HEK293 (cell line): Measurements from ENCODE around the gene CLIC3.

Experiments used
- CTCF ChIA-PET: fragments of 350-600 bp; formaldehyde crosslinking; extraction: SDS; loops from one replicate; lab custom pipeline; 2021; ENCODE audit warnings: antibody characterized with exemption; lab: Yijun Ruan, JAX
- POLR2A ChIA-PET: fragments of 300-600 bp; formaldehyde crosslinking; extraction: SDS; loops from one replicate; lab custom pipeline; 2020; ENCODE audit warnings: antibody characterized with exemption, inconsistent platforms; lab: Yijun Ruan, JAX
- H3K27ac ChIP-seq: fragments of 200-500 bp; sonication (Bioruptor generic); 2 replicates; pipeline ENCODE4 v1.5.1; 2014; ENCODE audit warnings: low read depth, low read length, control low read depth, inconsistent platforms; ENCODE audit errors: extremely low read depth
- H3K36me3 ChIP-seq, 2 experiments: fragments of 200-500 bp in 1 of 2; sonication (Bioruptor generic) in 1 of 2; 1 replicate in 1 of 2; 2 replicates in 1 of 2; pipeline ENCODE4 v1.5.1; 2014 to 2017; ENCODE audit warnings: inconsistent platforms in 2 of 2, low read length in 2 of 2; ENCODE audit not compliant: control insufficient read depth in 2 of 2, insufficient read depth in 1 of 2
- H3K4me1 ChIP-seq: fragments of 200-500 bp; sonication (Bioruptor generic); 2 replicates; pipeline ENCODE4 v1.5.1; 2014; ENCODE audit warnings: mild to moderate bottlenecking, low read length, inconsistent platforms; ENCODE audit not compliant: control insufficient read depth, insufficient read depth
- H3K4me3 ChIP-seq: 2 replicates; pipeline ENCODE4 v1.5.1; 2011; ENCODE audit warnings: low read depth, mild to moderate bottlenecking, control low read depth, low read length, moderate library complexity
- H3K9me3 ChIP-seq: fragments of 200-500 bp; sonication (Bioruptor generic); 2 replicates; pipeline ENCODE4 v1.5.1; 2014; ENCODE audit warnings: low read depth, low read length, inconsistent platforms; ENCODE audit not compliant: control insufficient read depth, insufficient read depth
- KLF16 ChIP-seq: fragments of 450-650 bp; formaldehyde crosslinking; IDR thresholded peaks from 2 replicates; pipeline ENCODE4 v1.5.1; 2017; ENCODE audit warnings: missing biosample characterization, missing genetic modification characterization
- KLF8 ChIP-seq: fragments of 450-650 bp; formaldehyde crosslinking; IDR thresholded peaks from 2 replicates; pipeline ENCODE4 v1.5.1; 2016; ENCODE audit warnings: missing biosample characterization, missing genetic modification characterization
- KLF9 ChIP-seq: fragments of 450-650 bp; formaldehyde crosslinking; IDR thresholded peaks from 2 replicates; pipeline ENCODE4 v1.5.1; 2016; ENCODE audit warnings: missing biosample characterization, missing genetic modification characterization, low read depth
- MEIS1 ChIP-seq: sonication (generic); formaldehyde crosslinking; IDR thresholded peaks from 2 replicates; pipeline ENCODE4 v1.8.1; 2022; ENCODE audit warnings: missing genetic modification reagents, mild to moderate bottlenecking, borderline replicate concordance
- PRDM4 ChIP-seq: fragments of 450-650 bp; formaldehyde crosslinking; IDR thresholded peaks from 2 replicates; pipeline ENCODE4 v1.5.1; 2017; ENCODE audit warnings: missing biosample characterization, missing genetic modification characterization
- SP2 ChIP-seq: fragments of 450-650 bp; formaldehyde crosslinking; IDR thresholded peaks from 2 replicates; pipeline ENCODE4 v1.5.1; 2016; ENCODE audit warnings: missing biosample characterization, missing genetic modification characterization
- WT1 ChIP-seq: fragments of 450-650 bp; formaldehyde crosslinking; IDR thresholded peaks from 2 replicates; pipeline ENCODE4 v1.5.1; 2016; ENCODE audit warnings: missing biosample characterization, missing genetic modification characterization
- YY1 ChIP-seq: fragments of 450-650 bp; formaldehyde crosslinking; IDR thresholded peaks from 2 replicates; pipeline ENCODE4 v1.5.1; 2018; ENCODE audit warnings: missing biosample characterization, missing genetic modification characterization
- ZBTB17 ChIP-seq: fragments of 450-650 bp; formaldehyde crosslinking; IDR thresholded peaks from 2 replicates; pipeline ENCODE4 v1.5.1; 2016; ENCODE audit warnings: missing biosample characterization, missing genetic modification characterization
- ZBTB20 ChIP-seq: fragments of 450-650 bp; formaldehyde crosslinking; IDR thresholded peaks from 2 replicates; pipeline ENCODE4 v1.5.1; 2016; ENCODE audit warnings: missing biosample characterization, missing genetic modification characterization
- ZBTB26 ChIP-seq: fragments of 450-650 bp; formaldehyde crosslinking; optimal IDR thresholded peaks from 2 replicates; pipeline ENCODE3; 2016; ENCODE audit warnings: missing biosample characterization, mild to moderate bottlenecking, missing genetic modification characterization
- ZBTB8A ChIP-seq: fragments of 450-650 bp; formaldehyde crosslinking; IDR thresholded peaks from 2 replicates; pipeline ENCODE4 v1.5.1; 2016; ENCODE audit warnings: missing biosample characterization, missing genetic modification characterization
- ZFP37 ChIP-seq: fragments of 450-650 bp; formaldehyde crosslinking; IDR thresholded peaks from 2 replicates; pipeline ENCODE4 v1.5.1; 2016; ENCODE audit warnings: missing biosample characterization, missing genetic modification characterization
- ZFP69B ChIP-seq: fragments of 450-650 bp; formaldehyde crosslinking; IDR thresholded peaks from 2 replicates; pipeline ENCODE4 v1.5.1; 2016; ENCODE audit warnings: missing biosample characterization, missing genetic modification characterization
- ZNF155 ChIP-seq: fragments of 450-650 bp; formaldehyde crosslinking; IDR thresholded peaks from 2 replicates; pipeline ENCODE4 v1.5.1; 2016; ENCODE audit warnings: missing biosample characterization, missing genetic modification characterization
- ZNF580 ChIP-seq: fragments of 450-650 bp; formaldehyde crosslinking; IDR thresholded peaks from 2 replicates; pipeline ENCODE4 v1.5.1; 2016; ENCODE audit warnings: missing biosample characterization, missing genetic modification characterization
- ZNF600 ChIP-seq: fragments of 450-650 bp; formaldehyde crosslinking; IDR thresholded peaks from 2 replicates; pipeline ENCODE4 v1.5.1; 2016; ENCODE audit warnings: missing biosample characterization, missing genetic modification characterization
- ZNF654 ChIP-seq: fragments of 450-650 bp; formaldehyde crosslinking; IDR thresholded peaks from 2 replicates; pipeline ENCODE4 v1.5.1; 2016; ENCODE audit warnings: low read depth, missing biosample characterization, missing genetic modification characterization
- TF ChIP-seq, protein P1 (sequence below): fragments of 450-650 bp; formaldehyde crosslinking; IDR thresholded peaks from 2 replicates; pipeline ENCODE4 v1.5.1; 2016; ENCODE audit warnings: missing biosample characterization, missing genetic modification characterization
- TF ChIP-seq, protein P2 (sequence below): fragments of 450-650 bp; formaldehyde crosslinking; conservative IDR thresholded peaks from 2 replicates; pipeline ENCODE4 v1.5.1; 2016; ENCODE audit warnings: low read depth, missing biosample characterization, missing genetic modification characterization
- TF ChIP-seq, protein P3 (sequence below): fragments of 450-650 bp; formaldehyde crosslinking; IDR thresholded peaks from 2 replicates; pipeline ENCODE4 v1.5.1; 2016; ENCODE audit warnings: missing biosample characterization, missing genetic modification characterization

The CLIC3 gene

GRCh38 chr9:136996361-136997292 is at the start of gene CLIC3 (continued):
- TF ChIP-seq ZFP37 (tag by site-specific recombination) (no peak), KLF9 (0 out of 2 replicates have a peak, but pooled peaks have one; percentile 25), SP2 (tag by site-specific recombination) (peak; percentile 65)

DNA sequence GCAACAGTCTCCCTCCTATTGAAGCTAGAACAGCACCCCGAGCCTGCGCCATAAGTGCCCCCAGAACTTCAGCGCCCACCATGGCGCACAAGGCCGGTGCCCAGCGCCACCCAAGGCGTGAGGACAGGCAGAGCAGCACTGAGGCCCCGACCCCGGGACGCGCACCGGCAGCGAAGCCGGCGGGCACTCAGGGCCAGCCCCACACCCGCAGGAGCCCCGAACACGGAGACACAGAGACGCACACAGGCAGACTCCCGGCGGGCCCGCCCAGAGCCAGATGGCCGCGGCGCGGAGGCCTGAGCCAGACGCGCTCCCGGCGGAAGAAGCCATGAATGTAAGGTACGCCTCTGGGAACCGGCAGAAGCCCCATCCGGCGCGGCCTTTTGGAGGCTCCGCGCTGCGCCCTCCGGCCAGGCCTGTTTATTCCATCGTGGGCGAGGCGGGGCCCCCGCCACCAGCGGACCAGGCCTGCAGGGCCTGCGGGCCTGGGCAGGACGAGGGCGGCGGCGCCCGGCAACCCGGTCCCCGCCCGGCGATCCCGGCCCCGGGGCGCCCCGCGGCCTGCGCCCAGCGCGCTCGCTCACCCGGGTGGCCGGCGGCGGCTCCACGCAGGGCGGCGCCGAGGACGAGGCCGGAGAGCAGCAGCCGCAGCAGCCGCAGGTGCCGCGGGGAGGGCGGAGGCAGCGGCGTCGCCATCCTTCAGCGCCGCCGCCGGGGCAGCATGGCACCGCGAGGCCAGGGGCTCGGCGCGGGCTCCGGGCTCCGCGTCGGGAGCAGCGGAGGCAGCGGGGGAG is 49.1 kb upstream of the CLIC3 start:
- H3K36me3 ChIP-seq: peaks cover 0 to 6% of the 10 kb centered on the region in 2 experiments; a peak in 1 of 3 replicates
- ChIA-PET POLR2A (interaction anchor here (0.8 to 1.0 kb wide), 4 partner anchors 10 to 257 kb away, joined by 3 read pairs; partner anchors contain the start of genes NRARP, SAPCD2 and TUBB4B), CTCF (interaction anchor here (0.5 to 5.4 kb wide), 13 partner anchors 10 to 266 kb away, joined by 3 to 237 read pairs (median 11); partner anchors contain the start of genes ABCA2, FUT7 and SAPCD2)
- H3K4me1 ChIP-seq: peaks cover 5% of the 10 kb centered on the region; the same call in 1 of the 2 replicates
- peak overlapping the region; percentile 58 for H3K4me3 ChIP-seq
- H3K27ac ChIP-seq: peak overlapping the region; percentile 79; the same call in 1 of the 2 replicates
- no peaks in the 10 kb centered on the region for H3K9me3 ChIP-seq
- TF ChIP-seq KLF16 (tag by site-specific recombination) (no peak), ZNF600 (peak; percentile 12), MEIS1 (CRISPR knock-in tag) (no peak), ZBTB26 (tag by site-specific recombination) (peak; percentile 68), ZFP69B (tag by site-specific recombination) (0 out of 2 replicates have a peak, but pooled peaks have one; percentile 16), ZNF654 (tag by site-specific recombination) (no peak), WT1 (tag by site-specific recombination) (no peak), ZNF155 (tag by site-specific recombination) (no peak), ZBTB17 (no peak), KLF8 (tag by site-specific recombination) (peak; percentile 9; the same call in 1 of the 2 replicates), ZBTB20 (tag by site-specific recombination) (peak; percentile 67; the same call in 1 of the 2 replicates), SP2 (tag by site-specific recombination) (peak; percentile 34), YY1 (tag by site-specific recombination) (peak; percentile 42; the same call in 1 of the 2 replicates), ZNF580 (tag by site-specific recombination) (no peak), ZFP37 (tag by site-specific recombination) (0 out of 2 replicates have a peak, but pooled peaks have one; percentile 26), PRDM4 (tag by site-specific recombination) (no peak), ZBTB8A (tag by site-specific recombination) (peak; percentile 40; the same call in 1 of the 2 replicates)
- TF ChIP-seq, protein P1, sequence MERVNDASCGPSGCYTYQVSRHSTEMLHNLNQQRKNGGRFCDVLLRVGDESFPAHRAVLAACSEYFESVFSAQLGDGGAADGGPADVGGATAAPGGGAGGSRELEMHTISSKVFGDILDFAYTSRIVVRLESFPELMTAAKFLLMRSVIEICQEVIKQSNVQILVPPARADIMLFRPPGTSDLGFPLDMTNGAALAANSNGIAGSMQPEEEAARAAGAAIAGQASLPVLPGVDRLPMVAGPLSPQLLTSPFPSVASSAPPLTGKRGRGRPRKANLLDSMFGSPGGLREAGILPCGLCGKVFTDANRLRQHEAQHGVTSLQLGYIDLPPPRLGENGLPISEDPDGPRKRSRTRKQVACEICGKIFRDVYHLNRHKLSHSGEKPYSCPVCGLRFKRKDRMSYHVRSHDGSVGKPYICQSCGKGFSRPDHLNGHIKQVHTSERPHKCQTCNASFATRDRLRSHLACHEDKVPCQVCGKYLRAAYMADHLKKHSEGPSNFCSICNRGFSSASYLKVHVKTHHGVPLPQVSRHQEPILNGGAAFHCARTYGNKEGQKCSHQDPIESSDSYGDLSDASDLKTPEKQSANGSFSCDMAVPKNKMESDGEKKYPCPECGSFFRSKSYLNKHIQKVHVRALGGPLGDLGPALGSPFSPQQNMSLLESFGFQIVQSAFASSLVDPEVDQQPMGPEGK (tag by site-specific recombination): 0 out of 2 replicates have a peak, but pooled peaks have one; percentile 7
- TF ChIP-seq, protein P2, sequence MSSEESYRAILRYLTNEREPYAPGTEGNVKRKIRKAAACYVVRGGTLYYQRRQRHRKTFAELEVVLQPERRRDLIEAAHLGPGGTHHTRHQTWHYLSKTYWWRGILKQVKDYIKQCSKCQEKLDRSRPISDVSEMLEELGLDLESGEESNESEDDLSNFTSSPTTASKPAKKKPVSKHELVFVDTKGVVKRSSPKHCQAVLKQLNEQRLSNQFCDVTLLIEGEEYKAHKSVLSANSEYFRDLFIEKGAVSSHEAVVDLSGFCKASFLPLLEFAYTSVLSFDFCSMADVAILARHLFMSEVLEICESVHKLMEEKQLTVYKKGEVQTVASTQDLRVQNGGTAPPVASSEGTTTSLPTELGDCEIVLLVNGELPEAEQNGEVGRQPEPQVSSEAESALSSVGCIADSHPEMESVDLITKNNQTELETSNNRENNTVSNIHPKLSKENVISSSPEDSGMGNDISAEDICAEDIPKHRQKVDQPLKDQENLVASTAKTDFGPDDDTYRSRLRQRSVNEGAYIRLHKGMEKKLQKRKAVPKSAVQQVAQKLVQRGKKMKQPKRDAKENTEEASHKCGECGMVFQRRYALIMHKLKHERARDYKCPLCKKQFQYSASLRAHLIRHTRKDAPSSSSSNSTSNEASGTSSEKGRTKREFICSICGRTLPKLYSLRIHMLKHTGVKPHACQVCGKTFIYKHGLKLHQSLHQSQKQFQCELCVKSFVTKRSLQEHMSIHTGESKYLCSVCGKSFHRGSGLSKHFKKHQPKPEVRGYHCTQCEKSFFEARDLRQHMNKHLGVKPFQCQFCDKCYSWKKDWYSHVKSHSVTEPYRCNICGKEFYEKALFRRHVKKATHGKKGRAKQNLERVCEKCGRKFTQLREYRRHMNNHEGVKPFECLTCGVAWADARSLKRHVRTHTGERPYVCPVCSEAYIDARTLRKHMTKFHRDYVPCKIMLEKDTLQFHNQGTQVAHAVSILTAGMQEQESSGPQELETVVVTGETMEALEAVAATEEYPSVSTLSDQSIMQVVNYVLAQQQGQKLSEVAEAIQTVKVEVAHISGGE: peak; percentile 73
- TF ChIP-seq, protein P3, sequence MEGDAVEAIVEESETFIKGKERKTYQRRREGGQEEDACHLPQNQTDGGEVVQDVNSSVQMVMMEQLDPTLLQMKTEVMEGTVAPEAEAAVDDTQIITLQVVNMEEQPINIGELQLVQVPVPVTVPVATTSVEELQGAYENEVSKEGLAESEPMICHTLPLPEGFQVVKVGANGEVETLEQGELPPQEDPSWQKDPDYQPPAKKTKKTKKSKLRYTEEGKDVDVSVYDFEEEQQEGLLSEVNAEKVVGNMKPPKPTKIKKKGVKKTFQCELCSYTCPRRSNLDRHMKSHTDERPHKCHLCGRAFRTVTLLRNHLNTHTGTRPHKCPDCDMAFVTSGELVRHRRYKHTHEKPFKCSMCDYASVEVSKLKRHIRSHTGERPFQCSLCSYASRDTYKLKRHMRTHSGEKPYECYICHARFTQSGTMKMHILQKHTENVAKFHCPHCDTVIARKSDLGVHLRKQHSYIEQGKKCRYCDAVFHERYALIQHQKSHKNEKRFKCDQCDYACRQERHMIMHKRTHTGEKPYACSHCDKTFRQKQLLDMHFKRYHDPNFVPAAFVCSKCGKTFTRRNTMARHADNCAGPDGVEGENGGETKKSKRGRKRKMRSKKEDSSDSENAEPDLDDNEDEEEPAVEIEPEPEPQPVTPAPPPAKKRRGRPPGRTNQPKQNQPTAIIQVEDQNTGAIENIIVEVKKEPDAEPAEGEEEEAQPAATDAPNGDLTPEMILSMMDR (tag by site-specific recombination): 0 out of 2 replicates have a peak, but pooled peaks have one; percentile 7
